ENCODE data around the gene PPP1R10. TPM values are rescaled to one million over a fixed set of nuclear protein-coding genes. Genes with fewer than 3 reads are reported as not detected.

PPP1R10 gene
- total and polyA plus RNA-seq, 2 of the 13 experiments (the other 11 are each of a cell fraction or from before 2014, with no cell fraction given), result 26.3 to 38.4 TPM

DNA sequence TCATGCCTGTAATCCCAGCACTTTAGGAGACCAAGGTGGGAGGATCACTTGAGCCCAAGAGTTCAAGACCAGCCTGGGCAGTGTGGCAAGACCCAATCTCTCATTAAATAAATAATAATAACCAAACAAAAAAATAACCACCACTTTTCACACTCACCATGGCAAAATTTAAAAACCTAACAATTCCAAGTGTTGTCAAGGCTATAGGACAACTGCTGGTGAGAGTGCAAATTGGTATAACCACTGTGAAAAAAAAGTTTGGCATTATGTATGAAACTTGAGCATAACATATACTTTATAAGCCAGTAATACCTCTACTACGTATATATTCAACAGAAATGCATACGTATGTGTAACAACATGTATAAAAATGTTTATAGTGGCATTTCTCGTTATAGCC, 56.1 kb downstream of the PPP1R10 start:
- no peak for DNase-seq (ENCODE audit: low spot score)

DNA sequence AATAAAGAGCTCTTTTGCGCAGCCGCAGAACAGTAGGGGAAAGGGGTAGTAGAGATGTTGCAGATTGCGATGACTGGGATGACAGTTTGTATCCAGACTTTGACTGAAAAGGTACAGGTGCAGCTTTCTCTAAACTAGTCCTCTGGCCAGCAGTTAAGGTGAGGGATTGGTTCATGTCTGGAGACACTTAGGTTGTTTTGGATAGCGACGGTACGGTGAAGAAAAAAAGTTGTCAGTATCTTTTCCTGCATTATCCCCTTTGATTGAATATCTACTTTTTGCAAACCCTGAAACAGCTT, 59.4 kb downstream of the PPP1R10 start:
- Histone ChIP-seq H3K27me3 (ENCODE audit: control insufficient read depth in 1 of 2, insufficient read depth in 2 of 2, low read length in 2 of 2) (no peaks in the 10 kb centered on the region; a peak in 1 of 5 replicates), H3K9me3 (ENCODE audit: low read length) (no peaks in the 10 kb centered on the region), H3K4me2 (ENCODE audit: low read depth, low read length) (peak overlapping the region; percentile 92), H2AFZ (ENCODE audit: low read length) (no peak overlapping the region), H3K36me3 (replicated peaks in 1 of 2; ENCODE audit: control insufficient read depth in 1 of 2, insufficient read depth in 2 of 2, low read length in 2 of 2) (peaks cover 15 to 30% of the 10 kb centered on the region in 2 experiments; a peak in 4 of 5 replicates), H3K4me1 (ENCODE audit: insufficient read depth, low read length) (peaks cover 26% of the 10 kb centered on the region), H3K79me2 (ENCODE audit: insufficient read depth, low read length) (peaks cover 27% of the 10 kb centered on the region), H3K27ac (ENCODE audit: extremely low read length, insufficient read depth, low read length) (peak overlapping the region; percentile 94), H3K4me3 (replicated peaks in 1 of 3; ENCODE audit: insufficient read depth in 1 of 3, low read depth in 2 of 3, low read length in 3 of 3) (peak overlapping the region; percentile 87 to 93 (median 90)), H3K9ac (ENCODE audit: insufficient read depth, low read depth, low read length) (peak overlapping the region; percentile 85), H4K20me1 (ENCODE audit: insufficient read depth, low read length) (peaks cover 11% of the 10 kb centered on the region)
- no peak for FAIRE-seq
- no peak for ATAC-seq
- 2% methylated on average over 6 of the region's 6 CpGs for whole genome bisulfite sequencing (ENCODE audit: low lambda C conversion rate)
- intact Hi-C loops (cut with micrococcal nuclease; ENCODE audit: unreplicated experiment) (loop anchor here (1.0 to 2.0 kb wide), 2 partner anchors 13 to 159 kb away; partner anchors contain the start of gene MDC1), in situ Hi-C loops (cut with HindIII; ENCODE audit: extremely low pct_ligation_motif_present, low pct_unique_long_range_greater_than_20kb) (no loop called here)
- ChIA-PET CTCF (ENCODE audit: low intra/inter-chr PET ratio, low total read pairs) (no interaction called here), POLR2A (interaction anchor here (0.7 to 4.3 kb wide), 16 partner anchors 8 to 356 kb away, joined by 3 to 74 read pairs (median 6); partner anchors contain the start of genes ABCF1, DHX16, MRPS18B and NRM)
- DNase-seq (ENCODE audit: low spot score), result no peak
- BruUV-seq (replicated peaks), result no TSS peak
- TF ChIP-seq, protein P1, sequence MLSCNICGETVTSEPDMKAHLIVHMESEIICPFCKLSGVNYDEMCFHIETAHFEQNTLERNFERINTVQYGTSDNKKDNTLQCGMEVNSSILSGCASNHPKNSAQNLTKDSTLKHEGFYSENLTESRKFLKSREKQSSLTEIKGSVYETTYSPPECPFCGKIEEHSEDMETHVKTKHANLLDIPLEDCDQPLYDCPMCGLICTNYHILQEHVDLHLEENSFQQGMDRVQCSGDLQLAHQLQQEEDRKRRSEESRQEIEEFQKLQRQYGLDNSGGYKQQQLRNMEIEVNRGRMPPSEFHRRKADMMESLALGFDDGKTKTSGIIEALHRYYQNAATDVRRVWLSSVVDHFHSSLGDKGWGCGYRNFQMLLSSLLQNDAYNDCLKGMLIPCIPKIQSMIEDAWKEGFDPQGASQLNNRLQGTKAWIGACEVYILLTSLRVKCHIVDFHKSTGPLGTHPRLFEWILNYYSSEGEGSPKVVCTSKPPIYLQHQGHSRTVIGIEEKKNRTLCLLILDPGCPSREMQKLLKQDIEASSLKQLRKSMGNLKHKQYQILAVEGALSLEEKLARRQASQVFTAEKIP (CRISPR knock-in tag; IDR thresholded peaks at IDR 0.05; ENCODE audit: borderline replicate concordance), result no peak
- TF ChIP-seq ZNF878 (CRISPR knock-in tag; IDR thresholded peaks at IDR 0.05), result peak; percentile 2; the same call in 1 of the 2 replicates
- no peak for TF ChIP-seq PITX1 (CRISPR knock-in tag; IDR thresholded peaks at IDR 0.05)
- TF ChIP-seq, protein P2, sequence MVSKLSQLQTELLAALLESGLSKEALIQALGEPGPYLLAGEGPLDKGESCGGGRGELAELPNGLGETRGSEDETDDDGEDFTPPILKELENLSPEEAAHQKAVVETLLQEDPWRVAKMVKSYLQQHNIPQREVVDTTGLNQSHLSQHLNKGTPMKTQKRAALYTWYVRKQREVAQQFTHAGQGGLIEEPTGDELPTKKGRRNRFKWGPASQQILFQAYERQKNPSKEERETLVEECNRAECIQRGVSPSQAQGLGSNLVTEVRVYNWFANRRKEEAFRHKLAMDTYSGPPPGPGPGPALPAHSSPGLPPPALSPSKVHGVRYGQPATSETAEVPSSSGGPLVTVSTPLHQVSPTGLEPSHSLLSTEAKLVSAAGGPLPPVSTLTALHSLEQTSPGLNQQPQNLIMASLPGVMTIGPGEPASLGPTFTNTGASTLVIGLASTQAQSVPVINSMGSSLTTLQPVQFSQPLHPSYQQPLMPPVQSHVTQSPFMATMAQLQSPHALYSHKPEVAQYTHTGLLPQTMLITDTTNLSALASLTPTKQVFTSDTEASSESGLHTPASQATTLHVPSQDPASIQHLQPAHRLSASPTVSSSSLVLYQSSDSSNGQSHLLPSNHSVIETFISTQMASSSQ (IDR thresholded peaks at IDR 0.05; ENCODE audit: low read depth), result no peak
- TF ChIP-seq, protein P2 (CRISPR knock-in tag; IDR thresholded peaks at IDR 0.05; ENCODE audit: borderline replicate concordance), result no peak
- peak; percentile 44; the same call in 1 of the 2 replicates for TF ChIP-seq NCOA1 (CRISPR knock-in tag; IDR thresholded peaks at IDR 0.05)
- no peak for TF ChIP-seq MAFF (IDR thresholded peaks at IDR 0.05; ENCODE audit: low read depth, low read length)
- TF ChIP-seq ZNF30 (CRISPR knock-in tag; IDR thresholded peaks at IDR 0.05), result no peak
- TF ChIP-seq SMAD9 (CRISPR knock-in tag; IDR thresholded peaks at IDR 0.05), result no peak
- TF ChIP-seq KAT2B (IDR thresholded peaks at IDR 0.05; ENCODE audit: borderline replicate concordance, low read depth, low read length), result no peak
- no peak for TF ChIP-seq BRCA1 (CRISPR knock-in tag; IDR thresholded peaks at IDR 0.05)
- TF ChIP-seq MED13 (CRISPR knock-in tag; IDR thresholded peaks at IDR 0.05), result no peak

More for the DNA sequence above, 56.1 kb downstream of the PPP1R10 start:
- intact Hi-C loops (cut with micrococcal nuclease; ENCODE audit: unreplicated experiment), result no loop called here
- peak; percentile 95 for TF ChIP-seq ZNF7 (CRISPR knock-in tag; IDR thresholded peaks at IDR 0.05)
- TF ChIP-seq KLF16 (CRISPR knock-in tag; IDR thresholded peaks at IDR 0.05), result no peak
- ChIA-PET POLR2A (no interaction called here), CTCF (ENCODE audit: low intra/inter-chr PET ratio, low total read pairs) (no interaction called here)
- no peak overlapping the region for H2AFZ ChIP-seq (ENCODE audit: low read length)
- no peak for FAIRE-seq
- no peaks in the 10 kb centered on the region; a peak in 1 of 5 replicates for H3K27me3 ChIP-seq (ENCODE audit: control insufficient read depth in 1 of 2, insufficient read depth in 2 of 2, low read length in 2 of 2)
- no peak overlapping the region for H3K4me2 ChIP-seq (ENCODE audit: low read depth, low read length)
- no peaks in the 10 kb centered on the region for H3K9me3 ChIP-seq (ENCODE audit: low read length)
- H3K27ac ChIP-seq (ENCODE audit: extremely low read length, insufficient read depth, low read length), result no peak overlapping the region
- H4K20me1 ChIP-seq (ENCODE audit: insufficient read depth, low read length), result peaks cover 11% of the 10 kb centered on the region
- no peak overlapping the region for H3K4me3 ChIP-seq (replicated peaks in 1 of 3; ENCODE audit: insufficient read depth in 1 of 3, low read depth in 2 of 3, low read length in 3 of 3)
- peaks cover 5 to 18% of the 10 kb centered on the region in 2 experiments for H3K36me3 ChIP-seq (replicated peaks in 1 of 2; ENCODE audit: control insufficient read depth in 1 of 2, insufficient read depth in 2 of 2, low read length in 2 of 2)
- peaks cover 19% of the 10 kb centered on the region for H3K4me1 ChIP-seq (ENCODE audit: insufficient read depth, low read length)
- in situ Hi-C loops (cut with HindIII; ENCODE audit: extremely low pct_ligation_motif_present, low pct_unique_long_range_greater_than_20kb), result no loop called here
- H3K79me2 ChIP-seq (ENCODE audit: insufficient read depth, low read length), result peaks cover 16% of the 10 kb centered on the region
- no TSS peak for BruUV-seq (replicated peaks)
- ATAC-seq, result no peak
- 98% methylated on average over 3 of the region's 3 CpGs for WGBS (ENCODE audit: low lambda C conversion rate)
- H3K9ac ChIP-seq (ENCODE audit: insufficient read depth, low read depth, low read length), result no peak overlapping the region
